Transverse colon (tissue), 4 donors: Measurements from ENCODE around the gene STEAP2. TPM values are rescaled to one million over a fixed set of nuclear protein-coding genes. Genes with fewer than 3 reads are reported as not detected.
A peak's percentile ranks its signal among the peaks of the same experiment; 100 is the strongest.

Experiments
- DNase-seq: peaks from one replicate; pipeline ENCODE4 v3.0.0-alpha.2; 2019
- H3K27ac ChIP-seq, 4 donors: fragments of 200-600 bp; sonication (generic); 2 replicates each; pipeline ENCODE4 v1.5.1; 2016 to 2018; ENCODE audit warnings: inconsistent platforms in 4 of 4
- H3K27me3 ChIP-seq: fragments of 200-600 bp; sonication (generic); 2 replicates; pipeline ENCODE4 v1.5.1; 2017; ENCODE audit warnings: inconsistent platforms
- H3K36me3 ChIP-seq, 4 donors: fragments of 200-600 bp; sonication (generic); 2 replicates each; pipeline ENCODE4 v1.5.1; 2017 to 2019; ENCODE audit warnings: inconsistent platforms in 4 of 4
- H3K4me1 ChIP-seq, 4 donors: fragments of 200-600 bp; sonication (generic); 2 replicates each; pipeline ENCODE4 v1.5.1; 2017 to 2020; ENCODE audit warnings: inconsistent platforms in 4 of 4
- H3K4me3 ChIP-seq, 4 donors: fragments of 200-600 bp; sonication (generic); 1 replicate in 1 of 4; 2 replicates in 3 of 4; pipeline versions ENCODE4 v1.5.1 to v1.6.1; 2017 to 2019; ENCODE audit warnings: inconsistent platforms in 4 of 4
- H3K9me3 ChIP-seq, 2 donors: fragments of 200-600 bp; sonication (generic); 2 replicates each; pipeline ENCODE4 v1.5.1; 2017 to 2019; ENCODE audit warnings: inconsistent platforms in 2 of 2
- CTCF ChIP-seq, 5 experiments: fragments of 200-600 bp in 3 of 5; fragments of 450-650 bp in 2 of 5; sonication (generic) in 3 of 5; IDR thresholded peaks; 1 replicate in 2 of 5; 2 replicates in 3 of 5; pipeline ENCODE4 v1.5.1; 2016 to 2017; ENCODE audit warnings: antibody characterized with exemption in 5 of 5, inconsistent platforms in 3 of 5, mild to moderate bottlenecking in 2 of 5, moderate library complexity in 1 of 5
- EP300 ChIP-seq: sonication (generic); formaldehyde crosslinking; IDR thresholded peaks from one replicate; pipeline ENCODE4 v1.6.1; 2017; ENCODE audit warnings: antibody characterized with exemption, low read depth
- POLR2A ChIP-seq: fragments of 450-650 bp; IDR thresholded peaks from one replicate; pipeline ENCODE4 v1.6.1; 2016; ENCODE audit warnings: antibody characterized with exemption, mild to moderate bottlenecking, moderate library complexity
- POLR2AphosphoS5 ChIP-seq, 3 donors: sonication (generic); formaldehyde crosslinking; IDR thresholded peaks; one replicate each; pipeline ENCODE4 v1.6.1; 2016; ENCODE audit warnings: antibody characterized with exemption in 3 of 3
- WGBS, 2 donors: methylation state at CpG; one replicate each; pipeline ENCODE4 v1.1.5; 2018; ENCODE audit warnings: low coverage in 1 of 2; 5-methylcytosine and 5-hydroxymethylcytosine counted together
- in situ Hi-C, 4 donors: fragments of 200-750 bp; cut with MboI; loops; one replicate each; pipeline versions ENCODE4 v1.15.0 to v1.15.1; 2017; ENCODE audit warnings: low sequenced_read_pairs in 3 of 4, low pct_ligation_motif_present in 1 of 4, low pct_unique_long_range_greater_than_20kb in 1 of 4
- intact Hi-C: fragments of 100-400 bp; cut with DNase I; formaldehyde crosslinking; loops from one replicate; pipeline ENCODE4 v1.15.1; 2023; ENCODE audit warnings: low total_unique reads
- total RNA-seq, 4 donors: library from RNA; depleted of rRNA; stranded (reverse); fragments of >200 nt; gene quantifications; one replicate each; pipeline ENCODE4 v1.1.0, GENCODE V29; 2016

Gene STEAP2
- total RNA-seq, 4 donors from 2014 or later, result 9.2 to 42.9 (median 27.9) TPM

- H3K4me3 ChIP-seq, result no peak overlapping the region
- no peaks in the 10 kb centered on the region for H3K27me3 ChIP-seq
- WGBS, 2 donors, result 44 to 53% methylated on average over 1 of the region's 1 CpG
- DNase-seq, result no peak
- H3K27ac ChIP-seq, result no peak overlapping the region
- intact Hi-C loops (no loop called here), in situ Hi-C loops (no loop called here)
- TF ChIP-seq CTCF (IDR thresholded peaks at IDR 0.05), result no peak
- TF ChIP-seq POLR2AphosphoS5 (IDR thresholded peaks at IDR 0.05), result no peak
- TF ChIP-seq POLR2A, result no peak
- no peak for TF ChIP-seq EP300
- no peaks in the 10 kb centered on the region for H3K9me3 ChIP-seq
- peaks cover 0 to 11% (median 7%) of the 10 kb centered on the region in 4 donors for H3K4me1 ChIP-seq
- H3K36me3 ChIP-seq, result peaks cover 0 to 8% (median 0%) of the 10 kb centered on the region in 4 donors
Measured at GRCh38 chr7:90225601-90226000, 14.1 kb downstream of the STEAP2 start.

GRCh38 chr7:90227259-90227658 is 15.7 kb downstream of the STEAP2 start:
- Histone ChIP-seq H3K27ac (no peak overlapping the region), H3K4me3 (no peak overlapping the region), H3K27me3 (no peaks in the 10 kb centered on the region), H3K9me3 (no peaks in the 10 kb centered on the region), H3K36me3 (peaks cover 0 to 8% (median 0%) of the 10 kb centered on the region in 4 donors), H3K4me1 (peaks cover 0 to 11% (median 8%) of the 10 kb centered on the region in 4 donors)
- TF ChIP-seq POLR2A (no peak), EP300 (no peak), CTCF (IDR thresholded peaks at IDR 0.05) (no peak)
- no peak for DNase-seq
- intact Hi-C loops, result no loop called here
- WGBS, 2 donors, result 65 to 78% methylated on average over 5 of the region's 5 CpGs
- in situ Hi-C loops, result no loop called here

GRCh38 chr7:90229682-90230081 is 18.1 kb downstream of the STEAP2 start:
- in situ Hi-C loops (no loop called here), intact Hi-C loops (no loop called here)
- 54 to 57% methylated on average over 2 of the region's 2 CpGs for WGBS, 2 donors
- peak overlapping the region in 2 of 4 donors; percentile 16 to 28 for H3K4me3 ChIP-seq
- H3K27ac ChIP-seq, result peak overlapping the region; percentile 57 to 69 (median 68)
- no peak for DNase-seq
- peaks cover 0 to 12% (median 9%) of the 10 kb centered on the region in 4 donors for H3K4me1 ChIP-seq
- H3K27me3 ChIP-seq, result no peaks in the 10 kb centered on the region
- H3K36me3 ChIP-seq, result peaks cover 0 to 8% (median 0%) of the 10 kb centered on the region in 4 donors
- no peaks in the 10 kb centered on the region for H3K9me3 ChIP-seq
- TF ChIP-seq EP300 (no peak), CTCF (IDR thresholded peaks at IDR 0.05) (no peak), POLR2AphosphoS5 (IDR thresholded peaks at IDR 0.05) (peak in 2 of 3 donors; percentile 81 to 82), POLR2A (peak; percentile 70)

- Histone ChIP-seq H3K9me3 (no peaks in the 10 kb centered on the region), H3K4me3 (peak overlapping the region in 2 of 4 donors; percentile 16 to 28), H3K4me1 (peaks cover 0 to 12% (median 9%) of the 10 kb centered on the region in 4 donors), H3K36me3 (peaks cover 0 to 8% (median 0%) of the 10 kb centered on the region in 4 donors), H3K27me3 (no peaks in the 10 kb centered on the region), H3K27ac (peak overlapping the region; percentile 57 to 69 (median 68))
- intact Hi-C loops, result no loop called here
- no peak for DNase-seq
- no peak for TF ChIP-seq EP300
- TF ChIP-seq POLR2AphosphoS5 (IDR thresholded peaks at IDR 0.05), result peak in 1 of 3 donors; percentile 4
- 79 to 87% methylated on average over 2 of the region's 2 CpGs for WGBS, 2 donors
- in situ Hi-C loops, result no loop called here
Measured at GRCh38 chr7:90230834-90231233, 19.3 kb downstream of the STEAP2 start.

GRCh38 chr7:90231304-90231703 is 19.8 kb downstream of the STEAP2 start:
- no peak for DNase-seq
- Histone ChIP-seq H3K27me3 (no peaks in the 10 kb centered on the region), H3K9me3 (no peaks in the 10 kb centered on the region), H3K27ac (peak overlapping the region in 1 of 4 donors; percentile 69), H3K36me3 (peaks cover 0 to 8% (median 0%) of the 10 kb centered on the region in 4 donors), H3K4me1 (peaks cover 0 to 12% (median 9%) of the 10 kb centered on the region in 4 donors), H3K4me3 (peak overlapping the region in 2 of 4 donors; percentile 16 to 28)
- in situ Hi-C loops, result no loop called here
- TF ChIP-seq POLR2AphosphoS5 (IDR thresholded peaks at IDR 0.05) (no peak), EP300 (no peak), POLR2A (no peak), CTCF (IDR thresholded peaks at IDR 0.05) (no peak)
- WGBS, 2 donors, result 64 to 65% methylated on average over 3 of the region's 3 CpGs
- intact Hi-C loops, result no loop called here
